Activated naive CD8-positive, alpha-beta T cell treated with anti-CD3 and anti-CD28 coated beads, Interleukin-2, amount 50 U/mL, for 24 hours (primary cell): ENCODE measurements around the gene SLC25A47.
"Not testable (repeated sequence)": the region's sequence is repeated elsewhere in the genome, so short reads cannot be mapped to it uniquely, and the experiment has no call there.

Experiments used
- ATAC-seq: fragments of 150-1000 bp; cut with Tn5 transposase; one replicate; pipeline ENCODE4 v1.10.0; 2021
- DNase-seq: peaks from one replicate; pipeline ENCODE4 v3.0.0; 2021
- H3K27ac Mint-ChIP-seq: one replicate; pipeline ENCODE4 v1.8.0; 2021; ENCODE audit warnings: mild to moderate bottlenecking, mixed read lengths
- H3K27me3 Mint-ChIP-seq: one replicate; pipeline ENCODE4 v1.8.0; 2021; ENCODE audit warnings: mixed read lengths
- H3K36me3 Mint-ChIP-seq: one replicate; pipeline ENCODE4 v1.8.0; 2021; ENCODE audit warnings: low read depth, mixed read lengths
- H3K4me1 Mint-ChIP-seq: one replicate; pipeline ENCODE4 v1.8.0; 2021; ENCODE audit warnings: mixed read lengths
- H3K4me3 Mint-ChIP-seq: one replicate; pipeline ENCODE4 v1.8.0; 2021; ENCODE audit warnings: mild to moderate bottlenecking, moderate library complexity, mixed read lengths
- H3K9me3 Mint-ChIP-seq: one replicate; pipeline ENCODE4 v1.8.0; 2021; ENCODE audit warnings: mixed read lengths

Gene SLC25A47

DNA sequence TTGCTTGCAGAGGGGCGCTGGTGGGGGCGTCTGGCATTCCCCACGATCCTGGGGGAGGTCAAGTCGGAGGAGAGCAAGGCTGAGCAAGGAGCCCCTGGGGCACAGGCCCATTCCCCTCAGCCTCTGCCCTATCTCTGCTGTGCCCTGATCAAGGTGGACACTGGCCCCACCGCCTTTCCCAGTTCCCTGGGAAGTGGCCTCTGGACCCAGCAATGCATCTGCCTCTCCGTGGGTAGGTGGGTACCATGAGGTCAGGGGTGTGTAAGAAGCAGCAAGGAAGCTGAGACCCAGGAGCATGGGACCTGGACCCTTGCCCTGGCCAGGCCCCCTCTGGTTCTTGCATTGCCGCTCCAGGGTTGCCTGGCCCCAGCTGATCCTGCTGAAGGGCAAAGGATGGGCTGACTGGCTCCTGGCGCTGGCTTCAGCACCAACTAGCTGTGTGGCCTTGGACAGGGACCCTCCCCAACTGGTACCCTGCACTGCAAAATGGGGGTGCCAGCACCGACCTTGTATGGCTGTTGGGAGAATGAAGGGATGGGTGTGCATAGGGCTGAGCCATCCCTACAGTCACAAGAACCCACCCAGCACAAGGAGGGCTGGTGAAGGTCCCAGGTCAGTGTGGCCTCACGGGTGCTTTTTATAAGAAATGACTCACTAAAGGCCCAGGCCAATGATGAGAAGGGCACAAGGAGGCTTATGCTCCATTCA, 36.5 kb upstream of the SLC25A47 start:
- Mint-ChIP-seq H3K9me3 (no peaks in the 10 kb centered on the region), H3K27me3 (no peaks in the 10 kb centered on the region), H3K36me3 (peaks cover 2% of the 10 kb centered on the region), H3K27ac (no peak overlapping the region), H3K4me1 (peaks cover 8% of the 10 kb centered on the region), H3K4me3 (no peak overlapping the region)
- ATAC-seq, result no peak
- DNase-seq, result no peak

GRCh38 chr14:100287202-100287997, 35.7 kb upstream of the SLC25A47 start:
- Mint-ChIP-seq H3K9me3 (no peaks in the 10 kb centered on the region), H3K27ac (no peak overlapping the region), H3K4me3 (no peak overlapping the region), H3K36me3 (peaks cover 2% of the 10 kb centered on the region), H3K4me1 (peaks cover 8% of the 10 kb centered on the region), H3K27me3 (no peaks in the 10 kb centered on the region)
- ATAC-seq (no peak), DNase-seq (no peak)

- not testable (repeated sequence) for H3K9me3 Mint-ChIP-seq
Observed at GRCh38 chr14:100287998-100288295, 35.2 kb upstream of the SLC25A47 start.

DNA sequence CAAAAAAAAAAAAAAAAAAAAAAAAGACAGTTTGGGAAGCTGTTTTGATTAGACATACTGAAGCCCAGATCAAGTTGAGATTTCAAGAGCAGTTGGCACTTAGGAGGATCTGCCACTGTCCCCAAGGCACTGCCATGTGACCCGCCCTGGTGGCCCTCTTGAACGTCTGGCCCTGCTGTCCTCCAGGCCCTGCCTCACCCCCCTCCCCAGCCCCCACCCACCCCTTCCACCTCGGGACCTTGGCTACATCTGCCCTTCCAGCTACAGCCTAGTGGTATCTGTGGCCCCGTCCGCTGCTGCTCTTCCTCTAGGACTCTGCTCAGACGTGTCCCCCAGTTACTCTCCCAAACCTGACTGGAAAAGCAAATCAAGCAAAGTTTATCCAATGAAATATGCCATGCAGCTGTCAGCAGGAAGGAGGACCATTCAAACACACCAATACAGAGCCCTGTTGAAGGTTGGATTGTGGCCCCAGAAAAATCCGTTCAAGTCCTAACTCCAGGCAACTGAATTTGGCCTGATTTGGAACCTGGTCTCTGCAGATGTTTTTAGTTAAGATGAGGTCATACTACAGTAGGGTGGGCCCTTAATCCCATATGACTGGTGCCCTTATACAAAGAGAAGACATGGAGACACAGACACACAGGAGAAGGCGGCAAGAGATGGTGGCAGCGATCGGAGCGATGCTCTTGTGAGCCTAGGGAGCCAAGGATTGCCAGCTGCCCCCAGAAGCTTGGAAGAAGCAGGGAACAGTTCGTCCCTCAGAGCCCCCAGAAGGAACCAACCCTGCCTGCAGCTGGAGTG, 34.6 kb upstream of the SLC25A47 start:
- H3K4me1 Mint-ChIP-seq, result peaks cover 8% of the 10 kb centered on the region
- no peaks in the 10 kb centered on the region for H3K27me3 Mint-ChIP-seq
- no peaks in the 10 kb centered on the region for H3K9me3 Mint-ChIP-seq
- no peak overlapping the region for H3K27ac Mint-ChIP-seq
- ATAC-seq, result no peak
- no peak overlapping the region for H3K4me3 Mint-ChIP-seq
- no peak for DNase-seq
- no peaks in the 10 kb centered on the region for H3K36me3 Mint-ChIP-seq

More at GRCh38 chr14:100287998-100288295, 35.2 kb upstream of the SLC25A47 start:
- not testable (repeated sequence) for DNase-seq, H3K27me3 Mint-ChIP-seq, H3K4me1 Mint-ChIP-seq, H3K36me3 Mint-ChIP-seq, H3K27ac Mint-ChIP-seq, ATAC-seq, H3K4me3 Mint-ChIP-seq

GRCh38 chr14:100289916-100290606, 33.1 kb upstream of the SLC25A47 start:
- peaks cover 2% of the 10 kb centered on the region for H3K4me1 Mint-ChIP-seq
- H3K4me3 Mint-ChIP-seq, result no peak overlapping the region
- DNase-seq (no peak), ATAC-seq (no peak)
- no peaks in the 10 kb centered on the region for H3K36me3 Mint-ChIP-seq
- H3K27ac Mint-ChIP-seq, result no peak overlapping the region
- H3K9me3 Mint-ChIP-seq, result no peaks in the 10 kb centered on the region
- no peaks in the 10 kb centered on the region for H3K27me3 Mint-ChIP-seq

DNA sequence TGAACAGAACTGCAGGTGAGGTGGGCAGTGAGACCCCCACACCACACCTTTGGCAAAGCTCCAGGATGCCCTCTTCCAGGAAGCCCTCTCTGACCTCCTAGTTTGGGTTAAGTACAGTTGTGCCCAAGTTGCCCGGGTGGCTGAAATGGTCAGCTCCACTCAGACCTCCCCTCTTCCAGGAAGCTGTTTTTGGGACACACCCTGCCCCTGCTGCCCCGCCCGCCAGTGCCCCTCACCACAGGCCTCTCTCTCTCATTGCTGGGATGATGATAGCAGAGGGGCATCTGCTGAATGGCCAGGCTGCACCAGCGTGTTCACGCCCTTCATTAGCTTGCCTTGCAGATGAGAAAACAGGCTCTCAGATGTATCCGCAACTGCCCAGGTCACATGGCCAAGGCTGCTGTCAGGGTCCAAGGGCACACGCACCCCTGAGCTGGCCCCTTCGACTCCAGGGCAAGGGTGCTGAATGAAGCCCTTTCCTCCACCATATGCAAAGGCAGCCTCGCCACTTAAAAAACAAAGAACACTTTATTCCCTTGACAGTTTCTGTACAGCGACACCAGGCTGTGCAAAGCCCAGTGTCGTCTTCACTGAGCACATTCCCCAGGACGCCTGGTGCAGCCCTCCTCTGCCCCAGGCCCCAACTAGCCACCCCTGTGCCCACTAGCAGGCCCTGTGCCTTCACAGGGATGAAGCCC, 32.4 kb upstream of the SLC25A47 start:
- Mint-ChIP-seq H3K4me1 (peaks cover 2% of the 10 kb centered on the region), H3K27ac (no peak overlapping the region)

GRCh38 chr14:100291305-100292075, 31.6 kb upstream of the SLC25A47 start:
- Mint-ChIP-seq H3K9me3 (no peaks in the 10 kb centered on the region), H3K4me3 (no peak overlapping the region), H3K27me3 (no peaks in the 10 kb centered on the region), H3K4me1 (no peaks in the 10 kb centered on the region), H3K36me3 (no peaks in the 10 kb centered on the region), H3K27ac (no peak overlapping the region)
- ATAC-seq, result no peak
- no peak for DNase-seq

More for the DNA sequence above, 32.4 kb upstream of the SLC25A47 start:
- Mint-ChIP-seq H3K9me3 (no peaks in the 10 kb centered on the region), H3K4me3 (no peak overlapping the region), H3K27me3 (no peaks in the 10 kb centered on the region), H3K36me3 (no peaks in the 10 kb centered on the region)
- ATAC-seq (no peak), DNase-seq (no peak)

GRCh38 chr14:100292301-100292775, 30.8 kb upstream of the SLC25A47 start:
- no peak overlapping the region for H3K4me3 Mint-ChIP-seq
- H3K27me3 Mint-ChIP-seq, result no peaks in the 10 kb centered on the region
- no peaks in the 10 kb centered on the region for H3K9me3 Mint-ChIP-seq
- DNase-seq, result no peak
- ATAC-seq, result no peak
- no peaks in the 10 kb centered on the region for H3K36me3 Mint-ChIP-seq
- no peak overlapping the region for H3K27ac Mint-ChIP-seq
- peaks cover 6% of the 10 kb centered on the region for H3K4me1 Mint-ChIP-seq

DNA sequence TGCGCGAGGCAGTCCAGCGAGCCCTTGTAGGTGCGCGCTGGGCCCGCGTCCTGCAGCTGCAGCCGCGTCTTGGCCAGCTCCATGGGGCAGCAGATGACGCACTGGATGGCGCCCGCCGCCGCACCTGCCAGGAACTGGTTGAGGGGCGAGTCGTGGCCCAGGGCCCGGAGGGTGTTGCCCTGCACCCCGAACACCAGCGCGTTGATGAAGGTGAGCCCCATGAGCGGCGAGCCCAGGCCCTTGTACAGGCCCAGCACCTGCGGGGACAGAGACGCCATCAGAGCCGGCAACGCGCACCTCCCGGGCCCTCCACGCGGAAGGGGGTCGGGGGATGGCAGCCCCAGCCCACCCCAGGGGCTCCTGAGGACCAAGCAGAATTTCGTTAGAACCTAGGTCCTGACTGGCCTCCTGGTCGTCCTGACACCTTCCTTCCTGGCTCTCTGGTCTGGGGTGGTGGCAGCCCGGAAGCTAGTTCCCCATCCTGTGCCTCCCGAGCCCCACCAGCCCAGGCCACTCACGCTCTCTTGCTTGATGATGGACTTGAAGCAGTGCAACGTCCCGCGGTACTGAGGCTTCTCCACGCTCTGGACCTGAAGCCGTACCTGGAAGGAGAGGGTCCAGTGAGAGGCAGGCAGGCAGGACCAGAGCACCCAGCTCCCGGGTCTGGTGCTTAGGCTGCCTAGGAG, 30.2 kb upstream of the SLC25A47 start:
- no peaks in the 10 kb centered on the region for H3K9me3 Mint-ChIP-seq
- no peak for DNase-seq

GRCh38 chr14:100293497-100294212, 29.5 kb upstream of the SLC25A47 start:
- ATAC-seq, result no peak
- Mint-ChIP-seq H3K27ac (no peak overlapping the region), H3K27me3 (no peaks in the 10 kb centered on the region), H3K36me3 (no peaks in the 10 kb centered on the region), H3K4me1 (peaks cover 15% of the 10 kb centered on the region), H3K4me3 (no peak overlapping the region), H3K9me3 (no peaks in the 10 kb centered on the region)
- no peak for DNase-seq

More for the DNA sequence above, 30.2 kb upstream of the SLC25A47 start:
- Mint-ChIP-seq H3K4me3 (no peak overlapping the region), H3K36me3 (no peaks in the 10 kb centered on the region), H3K27ac (no peak overlapping the region), H3K27me3 (no peaks in the 10 kb centered on the region), H3K4me1 (peaks cover 10% of the 10 kb centered on the region)
- ATAC-seq, result no peak

DNA sequence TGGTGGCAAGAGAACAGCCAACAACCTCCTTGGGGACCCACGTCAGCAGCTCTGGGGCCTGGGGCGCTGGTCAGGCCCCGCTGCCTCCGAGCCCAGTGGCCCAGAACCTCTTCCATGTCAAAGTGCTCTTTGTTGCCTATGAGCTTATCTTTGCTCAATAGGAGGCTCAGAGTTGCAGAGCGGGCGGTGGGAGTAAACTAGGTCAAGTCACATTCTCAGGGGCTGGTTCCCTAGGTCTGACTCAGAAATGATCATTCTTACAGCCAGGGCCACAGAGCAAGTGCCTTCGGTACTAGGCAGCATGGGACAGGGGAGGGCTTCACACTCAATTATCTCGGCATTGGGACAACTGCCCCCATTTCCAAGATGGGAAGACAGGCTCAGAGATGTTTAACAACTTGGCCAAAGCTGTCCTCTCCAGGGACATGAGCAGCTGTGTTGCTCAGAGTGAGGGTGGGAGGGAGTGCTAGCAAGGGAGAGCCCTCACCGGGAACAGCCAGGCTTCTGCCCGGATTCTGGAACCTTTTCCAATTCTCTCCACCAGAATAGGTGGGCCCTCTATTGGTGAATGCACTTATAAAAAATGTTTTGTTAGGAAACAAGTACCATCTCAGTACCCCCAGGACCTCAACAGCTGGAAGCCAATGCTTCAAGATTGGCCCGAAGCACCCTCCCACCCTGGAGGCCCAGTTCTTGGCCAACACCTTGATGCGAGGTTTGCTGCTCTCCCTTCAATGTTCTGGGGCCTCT, 28.8 kb upstream of the SLC25A47 start:
- no peaks in the 10 kb centered on the region for H3K27me3 Mint-ChIP-seq
- ATAC-seq (no peak), DNase-seq (no peak)
- peaks cover 15% of the 10 kb centered on the region for H3K4me1 Mint-ChIP-seq
- H3K9me3 Mint-ChIP-seq, result no peaks in the 10 kb centered on the region
- H3K36me3 Mint-ChIP-seq, result no peaks in the 10 kb centered on the region
- no peak overlapping the region for H3K27ac Mint-ChIP-seq
- H3K4me3 Mint-ChIP-seq, result no peak overlapping the region

- Mint-ChIP-seq H3K36me3 (no peaks in the 10 kb centered on the region), H3K27ac (no peak overlapping the region), H3K9me3 (no peaks in the 10 kb centered on the region), H3K27me3 (no peaks in the 10 kb centered on the region), H3K4me1 (peaks cover 15% of the 10 kb centered on the region), H3K4me3 (no peak overlapping the region)
- ATAC-seq, result no peak
- no peak for DNase-seq
Observed at GRCh38 chr14:100294963-100295330, 28.2 kb upstream of the SLC25A47 start.
